Measurements from ENCODE around the gene KCNMB2.
"Not testable (repeated sequence)": the region's sequence is repeated elsewhere in the genome, so short reads cannot be mapped to it uniquely, and the experiment has no call there.

KCNMB2 gene

GRCh38 chr3:178519701-178520100 is 16.5 kb upstream of the KCNMB2 start:
- no peak for DNase-seq (ENCODE audit: low read depth in 2 of 2)

GRCh38 chr3:178520451-178520850 is 15.8 kb upstream of the KCNMB2 start:
- DNase-seq (ENCODE audit: low read depth in 2 of 2) = no peak

- no peak for DNase-seq (ENCODE audit: low read depth in 2 of 2)
These were observed 13.8 kb upstream of the KCNMB2 start for GRCh38 chr3:178522200-178523052.

- DNase-seq (ENCODE audit: low read depth in 2 of 2) = no peak
These were observed 11.0 kb upstream of the KCNMB2 start for GRCh38 chr3:178525251-178525650.

- no peak for DNase-seq (ENCODE audit: low read depth in 2 of 2)
These were observed 9.9 kb upstream of the KCNMB2 start for GRCh38 chr3:178526291-178526690.

- no peak for DNase-seq (ENCODE audit: low read depth in 2 of 2)
These were observed 8.3 kb upstream of the KCNMB2 start for GRCh38 chr3:178527981-178528380.

- no peak for DNase-seq (ENCODE audit: low read depth in 2 of 2)
These were observed 6.5 kb upstream of the KCNMB2 start for GRCh38 chr3:178529606-178530225.

GRCh38 chr3:178532476-178532875 is 3.8 kb upstream of the KCNMB2 start:
- DNase-seq (ENCODE audit: low read depth in 2 of 2) = no peak

GRCh38 chr3:178537122-178537705 is 978 bp downstream of the KCNMB2 start:
- DNase-seq (ENCODE audit: low read depth in 2 of 2) = no peak

GRCh38 chr3:178538056-178538455 is 1.8 kb downstream of the KCNMB2 start:
- no peak for DNase-seq (ENCODE audit: low read depth in 2 of 2)

- no peak for DNase-seq (ENCODE audit: low read depth in 2 of 2)
These were observed 3.9 kb downstream of the KCNMB2 start for GRCh38 chr3:178540184-178540583.

- no peak for DNase-seq (ENCODE audit: low read depth in 2 of 2)
These were observed 9.1 kb downstream of the KCNMB2 start for GRCh38 chr3:178545337-178545736.

- no peak for DNase-seq (ENCODE audit: low read depth in 2 of 2)
These were observed 9.8 kb downstream of the KCNMB2 start for GRCh38 chr3:178546079-178546478.

GRCh38 chr3:178549426-178549825 is 13.2 kb downstream of the KCNMB2 start:
- DNase-seq (ENCODE audit: low read depth in 2 of 2) = not testable (repeated sequence)

- DNase-seq (ENCODE audit: low read depth in 2 of 2) = no peak
These were observed 15.7 kb downstream of the KCNMB2 start for GRCh38 chr3:178551916-178552321.

GRCh38 chr3:178558637-178559036 is 22.4 kb downstream of the KCNMB2 start:
- DNase-seq (ENCODE audit: low read depth in 2 of 2) = no peak

- DNase-seq (ENCODE audit: low read depth in 2 of 2) = no peak
These were observed 24.5 kb downstream of the KCNMB2 start for GRCh38 chr3:178560759-178561158.

GRCh38 chr3:178561239-178561638 is 25.0 kb downstream of the KCNMB2 start:
- no peak for DNase-seq (ENCODE audit: low read depth in 2 of 2)

- DNase-seq (ENCODE audit: low read depth in 2 of 2) = no peak
These were observed 26.1 kb downstream of the KCNMB2 start for GRCh38 chr3:178562143-178562946.

GRCh38 chr3:178562947-178563232 is 26.7 kb downstream of the KCNMB2 start:
- no peak for DNase-seq (ENCODE audit: low read depth in 2 of 2)

- DNase-seq (ENCODE audit: low read depth in 2 of 2) = no peak
These were observed 31.4 kb downstream of the KCNMB2 start for GRCh38 chr3:178567611-178568010.

GRCh38 chr3:178568155-178568731 is 32.0 kb downstream of the KCNMB2 start:
- DNase-seq (ENCODE audit: low read depth in 2 of 2) = no peak

Data from activated CD8-positive, alpha-beta memory T cell treated with anti-CD3 and anti-CD28 coated beads for 4 hours (primary cell).